Measurements from ENCODE around the gene ST6GALNAC6.
A peak's percentile ranks its signal among the peaks of the same experiment; 100 is the strongest.

DNA sequence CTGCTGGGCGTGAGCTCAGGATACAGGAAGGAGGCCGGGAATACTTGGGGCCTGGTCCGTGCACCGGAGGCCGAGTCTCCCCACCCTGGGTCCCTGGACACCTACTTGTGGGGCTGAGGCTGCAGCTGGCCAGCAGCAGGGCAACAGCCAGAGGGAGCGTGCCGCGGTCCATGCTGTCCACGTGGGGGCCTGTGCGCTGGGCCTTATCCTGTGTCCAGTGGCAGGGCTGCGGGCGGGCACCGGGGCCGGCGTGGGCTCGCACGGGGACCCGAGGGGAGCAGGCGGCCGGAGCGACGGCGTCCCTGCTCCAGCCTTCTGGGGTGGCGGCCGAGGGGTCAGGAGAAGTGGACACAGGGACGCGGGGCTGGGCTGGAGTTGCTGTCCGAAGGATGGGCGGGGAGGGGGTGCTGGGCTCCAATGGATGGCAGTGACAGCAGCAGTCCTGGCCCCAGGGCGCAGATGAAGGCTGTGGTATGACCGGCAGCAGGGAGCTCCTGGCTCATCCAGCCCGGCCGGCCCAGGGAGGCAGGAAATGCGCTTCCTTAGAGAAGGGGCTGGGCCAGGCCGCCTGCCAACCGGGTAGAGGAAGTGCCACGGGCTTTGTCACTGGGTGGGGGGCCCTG lies 45.1 kb downstream of the ST6GALNAC6 start, which contains the start of gene ENG:
- peak; percentile 25 for TF ChIP-seq POLR2A (IDR thresholded peaks at IDR 0.05; ENCODE audit: low read length)
- no peak for TF ChIP-seq GATA1 (IDR thresholded peaks at IDR 0.05; ENCODE audit: low read depth, low read length)

All from erythroblast (primary cell).